WTC11 (cell line): ENCODE results near the gene EPHX1. TPM values are rescaled to one million over a fixed set of nuclear protein-coding genes. Genes with fewer than 3 reads are reported as not detected.

Experiments
- ATAC-seq: fragments of 200-7000 bp; cut with Tn5 transposase; 2 replicates; pipeline ENCODE4 v1.10.0; 2021; ENCODE audit warnings: mild to moderate bottlenecking, moderate library complexity
- CTCF ChIA-PET: fragments of 300-600 bp; sonication (Branson Sonifier 250); formaldehyde crosslinking; loops from one replicate; lab custom pipeline; 2021; ENCODE audit warnings: antibody characterized with exemption; lab: Charles Lee
- POLR2A ChIA-PET: fragments of 350-600 bp; sonication (Branson Sonifier 250); formaldehyde crosslinking; loops from one replicate; lab custom pipeline; 2021; ENCODE audit warnings: antibody characterized with exemption; lab: Charles Lee
- DNase-seq: peaks from one replicate; pipeline ENCODE4 v3.0.0; 2021; ENCODE audit warnings: low spot score
- H3K27ac Mint-ChIP-seq: 2 replicates; pipeline ENCODE4 v1.8.0; 2021; ENCODE audit warnings: mixed read lengths
- H3K27me3 Mint-ChIP-seq: 2 replicates; pipeline ENCODE4 v1.8.0; 2021; ENCODE audit warnings: low read depth, mild to moderate bottlenecking, moderate library complexity, mixed read lengths
- H3K36me3 Mint-ChIP-seq: 2 replicates; pipeline ENCODE4 v1.8.0; 2021; ENCODE audit warnings: mixed read lengths
- H3K4me1 Mint-ChIP-seq: 2 replicates; pipeline ENCODE4 v1.8.0; 2022; ENCODE audit warnings: mixed read lengths
- H3K4me3 Mint-ChIP-seq: 2 replicates; pipeline ENCODE4 v1.8.0; 2021; ENCODE audit warnings: mild to moderate bottlenecking, moderate library complexity, mixed read lengths
- H3K9me3 Mint-ChIP-seq: 2 replicates; pipeline ENCODE4 v1.8.0; 2021; ENCODE audit warnings: mixed read lengths
- ELF4 ChIP-seq: sonication (generic); formaldehyde crosslinking; IDR thresholded peaks from 2 replicates; pipeline ENCODE4 v1.8.1; 2022; ENCODE audit warnings: low read depth, mild to moderate bottlenecking, moderate library complexity, missing genetic modification reagents
- HMGA2 ChIP-seq: fragments of 250-450 bp; sonication (Bioruptor Pico); IDR thresholded peaks from 2 replicates; pipeline ENCODE4 v1.4.0; 2021; ENCODE audit warnings: mild to moderate bottlenecking, moderate library complexity
- IRF2 ChIP-seq: sonication (generic); formaldehyde crosslinking; IDR thresholded peaks from 2 replicates; pipeline ENCODE4 v1.8.0; 2022; ENCODE audit warnings: low read depth, missing genetic modification reagents, borderline replicate concordance
- KAT7 ChIP-seq: sonication (generic); formaldehyde crosslinking; IDR thresholded peaks from 2 replicates; pipeline ENCODE4 v1.8.1; 2023; ENCODE audit warnings: missing genetic modification reagents, mild to moderate bottlenecking, borderline replicate concordance
- NFYB ChIP-seq: sonication (generic); formaldehyde crosslinking; conservative IDR thresholded peaks from 2 replicates; pipeline ENCODE4 v1.8.0; 2022; ENCODE audit warnings: low read depth, missing genetic modification reagents
- RORB ChIP-seq: fragments of 250-450 bp; sonication (Bioruptor Pico); IDR thresholded peaks from 2 replicates; pipeline ENCODE4 v1.9.0; 2021; ENCODE audit warnings: mild to moderate bottlenecking
- TCF7 ChIP-seq: sonication (generic); formaldehyde crosslinking; IDR thresholded peaks from 2 replicates; pipeline ENCODE4 v1.8.0; 2022; ENCODE audit warnings: mild to moderate bottlenecking, low read depth, missing genetic modification reagents, moderate library complexity
- TP53 ChIP-seq: sonication (generic); formaldehyde crosslinking; IDR thresholded peaks from 2 replicates; pipeline ENCODE4 v1.8.1; 2023; ENCODE audit warnings: mild to moderate bottlenecking, missing genetic modification reagents
- ZNF121 ChIP-seq: sonication (generic); formaldehyde crosslinking; IDR thresholded peaks from 2 replicates; pipeline ENCODE4 v1.8.0; 2023; ENCODE audit warnings: missing genetic modification reagents
- ZNF138 ChIP-seq: sonication (generic); formaldehyde crosslinking; conservative IDR thresholded peaks from 2 replicates; pipeline ENCODE4 v1.8.1; 2022; ENCODE audit warnings: mild to moderate bottlenecking, moderate library complexity, missing genetic modification reagents
- total RNA-seq: library from RNA; stranded (reverse); gene quantifications from 3 replicates; pipeline ENCODE4 v1.2.3, GENCODE V29; 2021
- TF ChIP-seq, protein P1 (sequence below): sonication (generic); formaldehyde crosslinking; IDR thresholded peaks from 2 replicates; pipeline ENCODE4 v1.8.0; 2022; ENCODE audit warnings: missing genetic modification reagents
- TF ChIP-seq, protein P2 (sequence below): sonication (generic); formaldehyde crosslinking; IDR thresholded peaks from 2 replicates; pipeline ENCODE4 v1.8.0; 2022; ENCODE audit warnings: mild to moderate bottlenecking, missing genetic modification reagents
- TF ChIP-seq, protein P3 (sequence below): sonication (generic); formaldehyde crosslinking; IDR thresholded peaks from 2 replicates; pipeline ENCODE4 v1.8.0; 2022; ENCODE audit warnings: mild to moderate bottlenecking, missing genetic modification reagents
- TF ChIP-seq, protein P4 (sequence below): sonication (generic); formaldehyde crosslinking; IDR thresholded peaks from 2 replicates; pipeline ENCODE4 v1.8.1; 2022; ENCODE audit warnings: low read depth, mild to moderate bottlenecking, moderate library complexity, missing genetic modification reagents, borderline replicate concordance
- TF ChIP-seq, protein P5 (sequence below): fragments of 250-450 bp; sonication (Bioruptor Pico); IDR thresholded peaks from 2 replicates; pipeline ENCODE4 v2.1.2; 2022; ENCODE audit warnings: mild to moderate bottlenecking, moderate library complexity
- TF ChIP-seq, protein P6 (sequence below): sonication (generic); formaldehyde crosslinking; IDR thresholded peaks from 2 replicates; pipeline ENCODE4 v1.8.1; 2023; ENCODE audit warnings: mild to moderate bottlenecking, missing genetic modification reagents, moderate library complexity
- TF ChIP-seq, protein P7 (sequence below): sonication (generic); formaldehyde crosslinking; IDR thresholded peaks from 2 replicates; pipeline ENCODE4 v1.8.0; 2023; ENCODE audit warnings: missing genetic modification reagents
- TF ChIP-seq, protein P8 (sequence below): sonication (generic); formaldehyde crosslinking; IDR thresholded peaks from 2 replicates; pipeline ENCODE4 v1.8.1; 2022; ENCODE audit warnings: mild to moderate bottlenecking, missing genetic modification reagents, moderate library complexity, borderline replicate concordance
- TF ChIP-seq, protein P9 (sequence below): sonication (generic); formaldehyde crosslinking; IDR thresholded peaks from 2 replicates; pipeline ENCODE4 v1.8.1; 2023; ENCODE audit warnings: mild to moderate bottlenecking, missing genetic modification reagents, moderate library complexity

Gene EPHX1
- total RNA-seq, 1 experiment from 2014 or later = 60.9 TPM

DNA sequence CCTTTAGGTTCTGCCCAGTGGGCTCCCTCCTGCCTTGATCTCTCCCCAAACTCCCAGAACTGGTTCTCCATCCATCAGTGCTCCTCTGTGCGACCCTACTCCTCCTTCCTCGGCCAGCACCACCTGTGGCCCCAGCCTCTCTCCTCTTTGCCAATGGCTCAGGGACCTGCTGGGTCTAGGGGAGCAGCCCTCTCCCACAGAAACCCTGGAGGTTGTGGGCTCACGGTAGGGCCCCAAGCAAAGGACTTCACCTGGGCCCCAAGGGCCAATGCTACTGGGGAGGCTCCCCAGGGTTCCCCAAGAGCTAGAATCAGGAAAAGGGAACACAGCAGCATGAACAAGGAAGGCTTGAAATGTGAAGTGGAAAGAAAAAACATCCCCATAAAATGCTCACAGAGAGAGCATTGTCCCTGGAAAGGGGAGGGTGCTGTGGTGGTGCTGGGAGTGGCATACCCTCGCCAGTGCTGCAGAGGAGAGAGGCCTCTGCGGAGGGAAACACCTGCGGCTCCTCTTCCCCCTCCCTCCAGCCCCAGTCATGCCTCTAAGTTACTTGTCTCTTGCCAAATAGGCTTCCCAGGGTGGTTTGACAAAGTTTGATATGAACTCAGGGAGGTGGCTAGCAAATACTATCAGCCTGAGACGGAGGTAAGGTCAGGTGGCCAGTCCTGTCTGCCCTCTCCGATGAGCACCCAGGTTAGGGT, 69.7 kb downstream of the EPHX1 start:
- CTCF ChIA-PET = interaction anchor here (1.0 to 7.6 kb wide), 6 partner anchors 30 to 405 kb away, joined by 3 to 94 read pairs (median 6); no protein-coding TSS in a partner anchor
- DNase-seq (no peak), ATAC-seq (no peak)
- H3K36me3 Mint-ChIP-seq = peaks cover 21% of the 10 kb centered on the region
- H3K4me1 Mint-ChIP-seq = peaks cover 57% of the 10 kb centered on the region
- POLR2A ChIA-PET = no interaction called here
- H3K27me3 Mint-ChIP-seq = no peaks in the 10 kb centered on the region
- peak overlapping the region; percentile 77; the same call in 1 of the 2 replicates for H3K4me3 Mint-ChIP-seq
- TF ChIP-seq HMGA2 (CRISPR knock-in tag) = no peak
- TF ChIP-seq, protein P1, sequence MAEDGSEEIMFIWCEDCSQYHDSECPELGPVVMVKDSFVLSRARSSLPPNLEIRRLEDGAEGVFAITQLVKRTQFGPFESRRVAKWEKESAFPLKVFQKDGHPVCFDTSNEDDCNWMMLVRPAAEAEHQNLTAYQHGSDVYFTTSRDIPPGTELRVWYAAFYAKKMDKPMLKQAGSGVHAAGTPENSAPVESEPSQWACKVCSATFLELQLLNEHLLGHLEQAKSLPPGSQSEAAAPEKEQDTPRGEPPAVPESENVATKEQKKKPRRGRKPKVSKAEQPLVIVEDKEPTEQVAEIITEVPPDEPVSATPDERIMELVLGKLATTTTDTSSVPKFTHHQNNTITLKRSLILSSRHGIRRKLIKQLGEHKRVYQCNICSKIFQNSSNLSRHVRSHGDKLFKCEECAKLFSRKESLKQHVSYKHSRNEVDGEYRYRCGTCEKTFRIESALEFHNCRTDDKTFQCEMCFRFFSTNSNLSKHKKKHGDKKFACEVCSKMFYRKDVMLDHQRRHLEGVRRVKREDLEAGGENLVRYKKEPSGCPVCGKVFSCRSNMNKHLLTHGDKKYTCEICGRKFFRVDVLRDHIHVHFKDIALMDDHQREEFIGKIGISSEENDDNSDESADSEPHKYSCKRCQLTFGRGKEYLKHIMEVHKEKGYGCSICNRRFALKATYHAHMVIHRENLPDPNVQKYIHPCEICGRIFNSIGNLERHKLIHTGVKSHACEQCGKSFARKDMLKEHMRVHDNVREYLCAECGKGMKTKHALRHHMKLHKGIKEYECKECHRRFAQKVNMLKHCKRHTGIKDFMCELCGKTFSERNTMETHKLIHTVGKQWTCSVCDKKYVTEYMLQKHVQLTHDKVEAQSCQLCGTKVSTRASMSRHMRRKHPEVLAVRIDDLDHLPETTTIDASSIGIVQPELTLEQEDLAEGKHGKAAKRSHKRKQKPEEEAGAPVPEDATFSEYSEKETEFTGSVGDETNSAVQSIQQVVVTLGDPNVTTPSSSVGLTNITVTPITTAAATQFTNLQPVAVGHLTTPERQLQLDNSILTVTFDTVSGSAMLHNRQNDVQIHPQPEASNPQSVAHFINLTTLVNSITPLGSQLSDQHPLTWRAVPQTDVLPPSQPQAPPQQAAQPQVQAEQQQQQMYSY (CRISPR knock-in tag) = no peak
- H3K9me3 Mint-ChIP-seq = no peaks in the 10 kb centered on the region
- peak overlapping the region; percentile 37; the same call in 1 of the 2 replicates for H3K27ac Mint-ChIP-seq

DNA sequence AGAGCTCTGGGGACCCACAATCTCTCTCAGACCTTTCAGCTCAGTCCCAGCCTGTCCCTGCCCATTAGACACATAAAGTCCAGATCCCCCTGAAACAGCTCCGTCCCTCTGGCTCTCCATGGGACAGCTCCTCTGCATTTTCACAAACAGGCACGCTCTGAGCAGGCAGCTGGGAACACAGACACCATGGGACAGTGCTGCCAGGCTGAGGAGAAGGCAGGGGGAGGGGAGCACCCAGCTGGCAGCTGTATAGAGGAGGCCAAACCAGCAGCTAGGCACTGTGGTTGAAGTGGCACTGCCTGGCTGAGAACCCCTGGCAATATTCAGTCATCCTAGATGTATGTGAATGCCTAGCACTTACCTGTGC, 70.3 kb downstream of the EPHX1 start:
- peak overlapping the region; percentile 37; the same call in 1 of the 2 replicates for H3K27ac Mint-ChIP-seq
- DNase-seq (no peak), ATAC-seq (no peak)
- H3K36me3 Mint-ChIP-seq = peaks cover 18% of the 10 kb centered on the region
- ChIA-PET CTCF (interaction anchor here (1.0 to 7.6 kb wide), 9 partner anchors 9 to 406 kb away, joined by 3 to 94 read pairs (median 3); partner anchors contain the start of gene SRP9), POLR2A (interaction anchor here (1.2 kb wide), 1 partner anchor 9 kb away, joined by 3 read pairs; the partner anchor contains the start of gene LEFTY1)
- no peaks in the 10 kb centered on the region for H3K9me3 Mint-ChIP-seq
- H3K27me3 Mint-ChIP-seq = no peaks in the 10 kb centered on the region
- peaks cover 56% of the 10 kb centered on the region for H3K4me1 Mint-ChIP-seq
- H3K4me3 Mint-ChIP-seq = peak overlapping the region; percentile 77
- TF ChIP-seq, protein P2, sequence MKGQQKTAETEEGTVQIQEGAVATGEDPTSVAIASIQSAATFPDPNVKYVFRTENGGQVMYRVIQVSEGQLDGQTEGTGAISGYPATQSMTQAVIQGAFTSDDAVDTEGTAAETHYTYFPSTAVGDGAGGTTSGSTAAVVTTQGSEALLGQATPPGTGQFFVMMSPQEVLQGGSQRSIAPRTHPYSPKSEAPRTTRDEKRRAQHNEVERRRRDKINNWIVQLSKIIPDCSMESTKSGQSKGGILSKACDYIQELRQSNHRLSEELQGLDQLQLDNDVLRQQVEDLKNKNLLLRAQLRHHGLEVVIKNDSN = no peak
- TF ChIP-seq, protein P3, sequence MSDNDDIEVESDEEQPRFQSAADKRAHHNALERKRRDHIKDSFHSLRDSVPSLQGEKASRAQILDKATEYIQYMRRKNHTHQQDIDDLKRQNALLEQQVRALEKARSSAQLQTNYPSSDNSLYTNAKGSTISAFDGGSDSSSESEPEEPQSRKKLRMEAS (CRISPR knock-in tag) = no peak
- TF ChIP-seq TP53 (CRISPR knock-in tag) = no peak
- TF ChIP-seq, protein P4, sequence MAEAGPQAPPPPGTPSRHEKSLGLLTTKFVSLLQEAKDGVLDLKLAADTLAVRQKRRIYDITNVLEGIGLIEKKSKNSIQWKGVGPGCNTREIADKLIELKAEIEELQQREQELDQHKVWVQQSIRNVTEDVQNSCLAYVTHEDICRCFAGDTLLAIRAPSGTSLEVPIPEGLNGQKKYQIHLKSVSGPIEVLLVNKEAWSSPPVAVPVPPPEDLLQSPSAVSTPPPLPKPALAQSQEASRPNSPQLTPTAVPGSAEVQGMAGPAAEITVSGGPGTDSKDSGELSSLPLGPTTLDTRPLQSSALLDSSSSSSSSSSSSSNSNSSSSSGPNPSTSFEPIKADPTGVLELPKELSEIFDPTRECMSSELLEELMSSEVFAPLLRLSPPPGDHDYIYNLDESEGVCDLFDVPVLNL (CRISPR knock-in tag) = no peak
- TF ChIP-seq, protein P5, sequence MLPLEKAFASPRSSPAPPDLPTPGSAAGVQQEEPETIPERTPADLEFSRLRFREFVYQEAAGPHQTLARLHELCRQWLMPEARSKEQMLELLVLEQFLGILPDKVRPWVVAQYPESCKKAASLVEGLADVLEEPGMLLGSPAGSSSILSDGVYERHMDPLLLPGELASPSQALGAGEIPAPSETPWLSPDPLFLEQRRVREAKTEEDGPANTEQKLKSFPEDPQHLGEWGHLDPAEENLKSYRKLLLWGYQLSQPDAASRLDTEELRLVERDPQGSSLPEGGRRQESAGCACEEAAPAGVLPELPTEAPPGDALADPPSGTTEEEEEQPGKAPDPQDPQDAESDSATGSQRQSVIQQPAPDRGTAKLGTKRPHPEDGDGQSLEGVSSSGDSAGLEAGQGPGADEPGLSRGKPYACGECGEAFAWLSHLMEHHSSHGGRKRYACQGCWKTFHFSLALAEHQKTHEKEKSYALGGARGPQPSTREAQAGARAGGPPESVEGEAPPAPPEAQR (CRISPR knock-in tag) = no peak
- TF ChIP-seq, protein P6, sequence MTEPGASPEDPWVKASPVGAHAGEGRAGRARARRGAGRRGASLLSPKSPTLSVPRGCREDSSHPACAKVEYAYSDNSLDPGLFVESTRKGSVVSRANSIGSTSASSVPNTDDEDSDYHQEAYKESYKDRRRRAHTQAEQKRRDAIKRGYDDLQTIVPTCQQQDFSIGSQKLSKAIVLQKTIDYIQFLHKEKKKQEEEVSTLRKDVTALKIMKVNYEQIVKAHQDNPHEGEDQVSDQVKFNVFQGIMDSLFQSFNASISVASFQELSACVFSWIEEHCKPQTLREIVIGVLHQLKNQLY (CRISPR knock-in tag) = no peak
- no peak for TF ChIP-seq ELF4
- TF ChIP-seq ZNF138 = no peak
- TF ChIP-seq IRF2 (CRISPR knock-in tag) = no peak
- TF ChIP-seq RORB (CRISPR knock-in tag) = no peak
- TF ChIP-seq TCF7 (CRISPR knock-in tag) = no peak
- TF ChIP-seq, protein P7, sequence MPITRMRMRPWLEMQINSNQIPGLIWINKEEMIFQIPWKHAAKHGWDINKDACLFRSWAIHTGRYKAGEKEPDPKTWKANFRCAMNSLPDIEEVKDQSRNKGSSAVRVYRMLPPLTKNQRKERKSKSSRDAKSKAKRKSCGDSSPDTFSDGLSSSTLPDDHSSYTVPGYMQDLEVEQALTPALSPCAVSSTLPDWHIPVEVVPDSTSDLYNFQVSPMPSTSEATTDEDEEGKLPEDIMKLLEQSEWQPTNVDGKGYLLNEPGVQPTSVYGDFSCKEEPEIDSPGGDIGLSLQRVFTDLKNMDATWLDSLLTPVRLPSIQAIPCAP (CRISPR knock-in tag) = no peak
- TF ChIP-seq, protein P8, sequence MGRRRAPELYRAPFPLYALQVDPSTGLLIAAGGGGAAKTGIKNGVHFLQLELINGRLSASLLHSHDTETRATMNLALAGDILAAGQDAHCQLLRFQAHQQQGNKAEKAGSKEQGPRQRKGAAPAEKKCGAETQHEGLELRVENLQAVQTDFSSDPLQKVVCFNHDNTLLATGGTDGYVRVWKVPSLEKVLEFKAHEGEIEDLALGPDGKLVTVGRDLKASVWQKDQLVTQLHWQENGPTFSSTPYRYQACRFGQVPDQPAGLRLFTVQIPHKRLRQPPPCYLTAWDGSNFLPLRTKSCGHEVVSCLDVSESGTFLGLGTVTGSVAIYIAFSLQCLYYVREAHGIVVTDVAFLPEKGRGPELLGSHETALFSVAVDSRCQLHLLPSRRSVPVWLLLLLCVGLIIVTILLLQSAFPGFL = no peak
- no peak for TF ChIP-seq NFYB
- TF ChIP-seq, protein P9, sequence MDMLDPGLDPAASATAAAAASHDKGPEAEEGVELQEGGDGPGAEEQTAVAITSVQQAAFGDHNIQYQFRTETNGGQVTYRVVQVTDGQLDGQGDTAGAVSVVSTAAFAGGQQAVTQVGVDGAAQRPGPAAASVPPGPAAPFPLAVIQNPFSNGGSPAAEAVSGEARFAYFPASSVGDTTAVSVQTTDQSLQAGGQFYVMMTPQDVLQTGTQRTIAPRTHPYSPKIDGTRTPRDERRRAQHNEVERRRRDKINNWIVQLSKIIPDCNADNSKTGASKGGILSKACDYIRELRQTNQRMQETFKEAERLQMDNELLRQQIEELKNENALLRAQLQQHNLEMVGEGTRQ (CRISPR knock-in tag) = no peak
- no peak for TF ChIP-seq KAT7
- no peak for TF ChIP-seq ZNF121
